Endothelial cell of umbilical vein (primary cell): ENCODE measurements around the gene RBL1.

Experiments used
- CTCF ChIP-seq, 2 donors: IDR thresholded peaks; 1 replicate in 1 of 2; 2 replicates in 1 of 2; pipeline ENCODE4 v1.5.1; 2011; ENCODE audit warnings: low read length in 2 of 2, mild to moderate bottlenecking in 2 of 2, moderate library complexity in 2 of 2, control low read depth in 1 of 2, inconsistent platforms in 1 of 2, low read depth in 1 of 2; ENCODE audit not compliant: insufficient read depth in 1 of 2; ENCODE audit errors: extremely low read depth in 1 of 2
- EZH2 ChIP-seq: IDR thresholded peaks from 2 replicates; pipeline ENCODE4 v1.6.1; 2012; ENCODE audit warnings: borderline replicate concordance, low read depth, mild to moderate bottlenecking, moderate library complexity, low read length, inconsistent platforms; ENCODE audit not compliant: severe bottlenecking
- FOS ChIP-seq: IDR thresholded peaks from 2 replicates; pipeline ENCODE4 v1.6.1; 2011; ENCODE audit warnings: mild to moderate bottlenecking, low read length, moderate library complexity, borderline replicate concordance; ENCODE audit not compliant: insufficient read depth
- MAX ChIP-seq: IDR thresholded peaks from 2 replicates; pipeline ENCODE4 v1.6.1; 2011; ENCODE audit not compliant: insufficient read depth, insufficient read length
- POLR2A ChIP-seq: IDR thresholded peaks from 2 replicates; pipeline ENCODE4 v1.6.1; 2012; ENCODE audit warnings: low read depth, mild to moderate bottlenecking, control low read depth, low read length
- POLR2AphosphoS5 ChIP-seq: IDR thresholded peaks from 2 replicates; pipeline ENCODE4 v1.6.1; 2012; ENCODE audit warnings: low read depth, mild to moderate bottlenecking, control low read depth, low read length, moderate library complexity; ENCODE audit not compliant: insufficient read depth

GRCh38 chr20:36988494-36988966 is 107.3 kb downstream of the RBL1 start:
- TF ChIP-seq CTCF (IDR thresholded peaks at IDR 0.05; ENCODE audit: extremely low read depth in 1 of 2, insufficient read depth in 1 of 2, low read depth in 1 of 2, low read length in 2 of 2) (no peak), MAX (no peak), POLR2AphosphoS5 (no peak), EZH2 (no peak), FOS (no peak), POLR2A (no peak)
